ENCODE results near the gene HORMAD2.

DNA sequence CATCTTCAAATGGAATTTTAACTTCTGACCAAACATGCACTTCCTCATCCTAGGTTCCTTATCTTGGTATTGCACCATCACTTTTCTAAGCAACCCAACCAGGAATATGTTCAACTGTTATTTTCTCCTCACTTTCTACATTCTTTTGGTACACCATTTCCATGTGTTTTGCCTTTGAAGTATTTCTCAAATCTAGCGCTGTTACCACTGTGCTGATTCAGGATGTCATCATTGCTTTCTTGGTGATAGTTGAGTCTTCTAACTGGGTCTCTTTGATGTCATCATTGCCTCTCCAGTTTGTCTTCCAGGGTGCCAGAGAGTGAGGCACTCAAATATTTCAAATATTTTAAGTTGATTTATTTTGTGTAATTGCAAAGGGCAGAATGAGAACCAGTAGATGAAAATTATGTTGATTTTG is 47.5 kb downstream of the HORMAD2 start:
- TF ChIP-seq EP300 (IDR thresholded peaks at IDR 0.05) (no peak), POLR2A (IDR thresholded peaks at IDR 0.05) (no peak), POLR2AphosphoS5 (IDR thresholded peaks at IDR 0.05) (no peak)
- TF ChIP-seq, protein P1, sequence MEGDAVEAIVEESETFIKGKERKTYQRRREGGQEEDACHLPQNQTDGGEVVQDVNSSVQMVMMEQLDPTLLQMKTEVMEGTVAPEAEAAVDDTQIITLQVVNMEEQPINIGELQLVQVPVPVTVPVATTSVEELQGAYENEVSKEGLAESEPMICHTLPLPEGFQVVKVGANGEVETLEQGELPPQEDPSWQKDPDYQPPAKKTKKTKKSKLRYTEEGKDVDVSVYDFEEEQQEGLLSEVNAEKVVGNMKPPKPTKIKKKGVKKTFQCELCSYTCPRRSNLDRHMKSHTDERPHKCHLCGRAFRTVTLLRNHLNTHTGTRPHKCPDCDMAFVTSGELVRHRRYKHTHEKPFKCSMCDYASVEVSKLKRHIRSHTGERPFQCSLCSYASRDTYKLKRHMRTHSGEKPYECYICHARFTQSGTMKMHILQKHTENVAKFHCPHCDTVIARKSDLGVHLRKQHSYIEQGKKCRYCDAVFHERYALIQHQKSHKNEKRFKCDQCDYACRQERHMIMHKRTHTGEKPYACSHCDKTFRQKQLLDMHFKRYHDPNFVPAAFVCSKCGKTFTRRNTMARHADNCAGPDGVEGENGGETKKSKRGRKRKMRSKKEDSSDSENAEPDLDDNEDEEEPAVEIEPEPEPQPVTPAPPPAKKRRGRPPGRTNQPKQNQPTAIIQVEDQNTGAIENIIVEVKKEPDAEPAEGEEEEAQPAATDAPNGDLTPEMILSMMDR (IDR thresholded peaks at IDR 0.05): no peak
